Brain microvascular endothelial cell (primary cell): Measurements from ENCODE around the gene MAP3K10.
A peak's percentile ranks its signal among the peaks of the same experiment; 100 is the strongest.

Experiments used
- DNase-seq: peaks from one replicate; pipeline ENCODE4 v3.0.0-alpha.2; 2020
- H3K27ac ChIP-seq: fragments of 250-450 bp; sonication (Bioruptor Pico); 2 replicates; pipeline ENCODE4 v1.5.1; 2020; ENCODE audit warnings: mild to moderate bottlenecking, moderate library complexity
- H3K27me3 ChIP-seq: fragments of 250-450 bp; sonication (Bioruptor Pico); replicated peaks from 2 replicates; pipeline ENCODE4 v1.5.1; 2020; ENCODE audit warnings: mild to moderate bottlenecking
- H3K36me3 ChIP-seq: fragments of 250-450 bp; sonication (Bioruptor Pico); replicated peaks from 2 replicates; pipeline ENCODE4 v1.5.1; 2020; ENCODE audit warnings: mild to moderate bottlenecking
- H3K4me3 ChIP-seq: 2 replicates; pipeline ENCODE4 v1.5.1; 2011; ENCODE audit warnings: low read depth, mild to moderate bottlenecking, control low read depth, low read length, moderate library complexity
- in situ Hi-C: cut with HindIII; loops from 2 replicates; pipeline ENCODE4 v1.10.0; 2017; ENCODE audit warnings: low sequenced_read_pairs, low pct_ligation_motif_present
- TF ChIP-seq, protein P1 (sequence below): IDR thresholded peaks from 2 replicates; pipeline ENCODE4 v1.5.1; 2011; ENCODE audit warnings: low read depth, mild to moderate bottlenecking, moderate library complexity, low read length, control low read depth, inconsistent platforms; ENCODE audit errors: missing control alignments

Gene MAP3K10

GRCh38 chr19:40221858-40222619 is 30.8 kb downstream of the MAP3K10 start:
- Histone ChIP-seq H3K4me3 (no peak overlapping the region), H3K27me3 (peaks cover 8% of the 10 kb centered on the region), H3K36me3 (no peaks in the 10 kb centered on the region), H3K27ac (no peak overlapping the region)
- TF ChIP-seq, protein P1, sequence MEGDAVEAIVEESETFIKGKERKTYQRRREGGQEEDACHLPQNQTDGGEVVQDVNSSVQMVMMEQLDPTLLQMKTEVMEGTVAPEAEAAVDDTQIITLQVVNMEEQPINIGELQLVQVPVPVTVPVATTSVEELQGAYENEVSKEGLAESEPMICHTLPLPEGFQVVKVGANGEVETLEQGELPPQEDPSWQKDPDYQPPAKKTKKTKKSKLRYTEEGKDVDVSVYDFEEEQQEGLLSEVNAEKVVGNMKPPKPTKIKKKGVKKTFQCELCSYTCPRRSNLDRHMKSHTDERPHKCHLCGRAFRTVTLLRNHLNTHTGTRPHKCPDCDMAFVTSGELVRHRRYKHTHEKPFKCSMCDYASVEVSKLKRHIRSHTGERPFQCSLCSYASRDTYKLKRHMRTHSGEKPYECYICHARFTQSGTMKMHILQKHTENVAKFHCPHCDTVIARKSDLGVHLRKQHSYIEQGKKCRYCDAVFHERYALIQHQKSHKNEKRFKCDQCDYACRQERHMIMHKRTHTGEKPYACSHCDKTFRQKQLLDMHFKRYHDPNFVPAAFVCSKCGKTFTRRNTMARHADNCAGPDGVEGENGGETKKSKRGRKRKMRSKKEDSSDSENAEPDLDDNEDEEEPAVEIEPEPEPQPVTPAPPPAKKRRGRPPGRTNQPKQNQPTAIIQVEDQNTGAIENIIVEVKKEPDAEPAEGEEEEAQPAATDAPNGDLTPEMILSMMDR, result peak; percentile 93
- DNase-seq, result peak; percentile 92
- in situ Hi-C loops, result no loop called here

GRCh38 chr19:40223135-40223822 is 32.1 kb downstream of the MAP3K10 start:
- Histone ChIP-seq H3K27me3 (no peaks in the 10 kb centered on the region), H3K36me3 (no peaks in the 10 kb centered on the region), H3K27ac (no peak overlapping the region), H3K4me3 (no peak overlapping the region)
- in situ Hi-C loops, result no loop called here
- TF ChIP-seq, protein P1, result no peak
- no peak for DNase-seq

DNA sequence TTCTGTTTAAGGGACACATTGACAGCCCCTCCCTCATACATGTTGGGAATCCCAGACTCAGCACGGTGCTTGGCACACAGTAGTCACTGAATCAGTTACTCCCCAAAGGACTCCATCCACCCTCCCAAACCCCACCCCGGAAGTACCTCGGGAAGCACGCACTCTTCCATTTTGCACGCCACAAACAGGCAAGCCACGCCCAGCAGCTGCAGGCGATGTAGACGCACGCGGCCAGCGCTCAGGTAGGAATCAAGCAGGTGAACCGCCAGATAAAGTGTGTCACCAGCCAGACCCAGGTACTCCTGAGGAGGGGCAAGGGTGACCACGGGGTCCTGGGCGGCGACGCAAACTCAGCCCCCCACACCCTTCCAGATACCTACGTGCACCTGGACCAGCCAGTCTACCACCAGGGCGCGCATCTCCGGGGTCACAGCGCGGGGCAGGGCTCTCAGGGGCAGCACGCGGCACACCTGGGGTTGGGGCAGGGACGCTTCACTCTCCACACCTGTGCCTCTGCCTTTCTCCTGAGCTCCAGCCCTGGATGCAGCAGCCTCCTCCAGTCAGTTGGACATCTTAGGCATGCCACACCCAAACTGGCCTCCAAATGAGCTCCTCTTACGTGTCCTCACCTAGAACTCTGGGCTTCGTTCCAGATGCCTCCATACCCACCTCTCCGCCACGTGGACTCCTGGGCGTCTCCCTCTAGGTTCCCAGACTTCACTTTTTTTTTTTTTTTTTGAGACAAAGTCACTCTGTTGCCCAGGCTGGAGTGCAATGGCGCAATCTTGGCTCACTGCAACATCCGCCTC is 33.3 kb downstream of the MAP3K10 start:
- TF ChIP-seq, protein P1, result no peak
- in situ Hi-C loops, result no loop called here
- Histone ChIP-seq H3K36me3 (no peaks in the 10 kb centered on the region), H3K4me3 (no peak overlapping the region), H3K27me3 (no peaks in the 10 kb centered on the region), H3K27ac (no peak overlapping the region)
- no peak for DNase-seq

DNA sequence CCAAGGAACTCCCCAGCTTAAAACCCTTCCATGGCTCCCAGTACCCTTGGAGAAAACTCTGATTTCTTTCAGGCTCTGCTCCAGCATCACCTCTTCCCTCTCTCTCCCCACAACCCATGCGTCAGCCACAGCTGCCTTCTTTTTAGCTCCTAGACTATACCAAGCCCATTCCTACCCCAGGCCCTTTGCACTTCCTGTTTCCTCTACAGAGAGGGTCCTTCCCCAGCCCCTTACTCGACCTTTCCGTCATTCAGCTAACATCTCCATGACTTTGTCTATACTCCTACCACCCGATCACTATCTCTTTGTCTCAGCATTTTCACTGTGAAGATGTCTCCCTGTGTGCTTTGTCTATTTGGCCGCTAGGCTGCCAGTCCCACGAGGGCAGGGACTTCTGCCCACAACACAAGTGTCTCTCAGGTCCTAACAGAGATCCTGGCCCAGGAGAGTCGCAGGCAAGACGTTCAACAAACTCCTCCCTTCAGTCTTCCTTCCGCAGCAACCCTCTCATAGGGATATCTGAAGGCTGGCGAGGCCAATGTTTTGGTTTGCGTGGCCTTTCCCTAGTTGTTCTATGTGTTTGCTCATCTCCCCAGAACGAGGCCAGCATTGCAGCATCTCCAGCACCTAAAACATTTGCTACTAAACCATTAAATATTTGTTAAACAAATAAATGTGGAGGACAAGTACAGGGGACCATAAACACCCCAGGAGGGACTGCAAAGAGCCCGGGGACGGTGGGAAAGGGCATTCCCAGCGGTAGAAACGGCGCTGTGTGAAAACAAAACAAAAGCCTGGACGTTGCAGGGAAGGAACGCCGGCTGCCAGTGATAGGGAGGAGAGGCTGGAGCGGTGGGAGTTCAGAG is 34.4 kb downstream of the MAP3K10 start:
- no peaks in the 10 kb centered on the region for H3K36me3 ChIP-seq
- H3K4me3 ChIP-seq, result peak overlapping the region; percentile 34
- no peak overlapping the region for H3K27ac ChIP-seq
- TF ChIP-seq, protein P1, result peak; percentile 42
- in situ Hi-C loops, result no loop called here
- H3K27me3 ChIP-seq, result no peaks in the 10 kb centered on the region
- peak; percentile 14 for DNase-seq

DNA sequence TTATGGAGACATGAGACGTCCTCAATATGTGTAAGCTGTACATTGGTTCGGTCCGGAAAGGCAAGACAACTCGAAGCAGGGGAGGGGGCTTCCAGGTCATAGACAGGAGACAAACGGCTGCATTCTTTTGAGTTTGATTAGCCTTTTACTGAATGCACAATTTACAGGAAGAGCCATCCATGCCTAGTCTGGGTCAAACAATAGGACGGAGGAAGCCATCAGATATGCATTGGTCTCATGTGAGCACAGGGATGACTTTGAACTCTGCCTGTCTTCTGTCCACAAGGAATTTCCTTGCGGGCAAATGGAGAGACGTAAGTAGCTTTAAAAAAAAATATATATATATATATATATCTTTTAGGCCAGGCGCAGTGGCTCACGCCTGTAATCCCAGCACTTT is 37.1 kb downstream of the MAP3K10 start:
- in situ Hi-C loops, result no loop called here
- no peak overlapping the region for H3K27ac ChIP-seq
- TF ChIP-seq, protein P1, result no peak

More for the DNA sequence above, 37.1 kb downstream of the MAP3K10 start:
- no peaks in the 10 kb centered on the region for H3K27me3 ChIP-seq
- no peaks in the 10 kb centered on the region for H3K36me3 ChIP-seq
- no peak overlapping the region for H3K4me3 ChIP-seq
- no peak for DNase-seq
